Occipital lobe (tissue), 2 donors: Measurements from ENCODE around the gene TWIST1. TPM values are rescaled to one million over a fixed set of nuclear protein-coding genes. Genes with fewer than 3 reads are reported as not detected.

Source experiments
- DNase-seq: peaks from one replicate; lab custom pipeline; 2025; lab: John Stamatoyannopoulos, UW
- total RNA-seq: library from RNA; depleted of rRNA; stranded (reverse); fragments of >200 nt; gene quantifications from one replicate; pipeline ENCODE4 v1.2.3, GENCODE V29; 2014

The TWIST1 gene
- 0.62 TPM for total RNA-seq

DNA sequence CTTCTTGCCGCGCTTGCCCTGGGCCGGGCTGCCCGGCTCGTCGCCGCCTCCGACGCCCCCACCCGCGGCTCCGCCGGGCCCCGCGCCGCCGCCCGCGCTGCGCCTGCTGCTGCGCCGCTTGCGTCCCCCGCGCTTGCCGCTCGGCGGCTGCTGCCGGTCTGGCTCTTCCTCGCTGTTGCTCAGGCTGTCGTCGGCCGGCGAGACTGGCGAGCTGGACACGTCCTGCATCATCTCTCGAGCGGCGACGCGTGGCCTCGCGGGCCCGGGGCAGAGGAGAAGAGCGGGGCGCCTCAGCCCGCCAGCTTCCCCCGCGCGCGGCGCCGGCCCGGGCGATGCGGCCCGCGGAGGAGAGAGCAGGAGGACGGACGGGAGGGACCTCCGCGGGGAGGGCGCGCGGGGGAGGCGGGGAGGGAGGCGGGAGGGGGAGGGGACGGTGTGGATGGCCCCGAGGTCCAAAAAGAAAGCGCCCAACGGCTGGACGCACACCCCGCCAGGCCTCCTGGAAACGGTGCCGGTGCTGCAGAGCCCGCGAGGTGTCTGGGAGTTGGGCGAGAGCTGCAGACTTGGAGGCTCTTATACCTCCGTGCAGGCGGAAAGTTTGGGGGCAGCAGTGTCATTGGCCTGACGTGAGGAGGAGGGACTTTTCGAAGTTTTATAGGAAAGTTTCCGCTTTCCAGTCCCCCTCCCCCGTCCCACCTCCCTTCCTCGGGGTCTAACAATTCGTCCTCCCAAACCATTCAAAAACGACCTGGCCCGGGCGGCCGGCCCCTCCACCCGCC is at the start of gene TWIST1:
Gene TWIST1 (minus strand): TSS at position 546 of the 779 bp plus-strand sequence. CDS start 315 bp downstream, at position 231.
- DNase-seq = no peak

DNA sequence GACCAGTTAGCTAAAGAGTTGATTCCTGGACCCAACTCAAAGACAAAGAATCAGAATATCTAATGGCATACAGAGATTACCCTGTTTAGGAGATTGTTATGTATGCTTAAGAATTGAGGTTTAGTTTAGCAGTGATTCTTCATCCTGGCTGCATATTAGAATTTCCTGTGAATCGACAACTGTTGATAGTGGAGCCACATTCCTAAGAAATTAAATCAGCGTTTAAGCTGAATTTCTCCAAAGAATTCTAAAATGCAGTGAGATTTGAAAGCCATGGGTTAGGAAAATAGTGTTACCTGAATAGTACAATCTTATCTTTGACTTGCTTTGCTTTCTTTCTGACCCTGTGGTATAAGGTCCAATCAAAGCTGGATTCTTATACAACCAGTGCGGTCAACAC is 44.2 kb upstream of the TWIST1 start:
- DNase-seq = no peak

DNA sequence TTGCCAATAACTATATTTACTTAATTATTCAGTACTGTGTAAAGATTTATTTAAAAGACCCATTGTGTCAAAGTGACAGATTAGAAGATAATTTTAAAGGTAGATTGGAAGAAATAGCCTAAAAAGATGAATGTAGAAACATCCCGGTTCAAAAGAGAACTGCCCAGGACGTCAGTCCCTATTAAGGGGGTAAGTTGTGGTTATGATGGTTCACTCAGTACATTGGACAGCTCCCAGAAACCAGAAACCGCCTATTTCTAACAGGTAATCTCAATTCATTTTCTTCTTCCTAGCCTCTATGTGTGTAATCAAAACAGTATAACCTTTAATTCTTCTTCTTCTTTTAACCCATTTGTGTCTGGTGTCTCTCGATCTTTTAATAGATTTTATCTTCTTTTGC is 29.3 kb upstream of the TWIST1 start:
- no peak for DNase-seq

DNA sequence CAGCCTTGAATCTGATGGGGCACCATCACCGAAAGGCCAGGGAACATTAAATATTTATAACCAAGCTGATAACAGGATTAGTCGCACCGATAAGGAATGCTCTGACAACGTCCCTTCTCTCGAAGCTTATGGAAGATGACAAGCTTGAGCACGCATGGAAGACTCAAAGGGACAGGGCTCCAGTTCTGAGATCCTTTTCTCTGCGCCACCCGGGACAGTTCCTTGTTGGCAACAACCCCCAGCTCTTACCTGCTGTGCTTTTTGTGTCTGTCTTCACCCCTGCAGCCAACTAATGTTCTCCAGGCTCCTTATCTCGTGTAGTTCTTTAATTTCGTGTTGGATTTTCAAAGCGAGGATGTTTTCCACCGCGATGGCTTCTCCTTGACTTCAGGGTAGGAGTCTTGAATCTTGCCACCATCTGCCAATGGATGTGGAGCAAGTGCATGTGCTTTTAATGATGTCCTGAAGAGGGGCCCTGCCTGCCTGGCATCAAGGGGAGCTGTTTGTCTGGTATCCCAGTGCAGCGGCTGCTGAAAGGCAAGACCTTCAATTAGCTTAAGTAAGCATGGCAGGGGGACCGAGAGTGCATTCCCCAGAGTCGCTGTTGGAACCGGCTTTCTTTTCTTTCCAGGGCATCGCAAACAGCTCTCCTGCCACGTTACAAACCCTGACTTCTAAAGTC is 28.1 kb upstream of the TWIST1 start:
- DNase-seq = no peak

DNA sequence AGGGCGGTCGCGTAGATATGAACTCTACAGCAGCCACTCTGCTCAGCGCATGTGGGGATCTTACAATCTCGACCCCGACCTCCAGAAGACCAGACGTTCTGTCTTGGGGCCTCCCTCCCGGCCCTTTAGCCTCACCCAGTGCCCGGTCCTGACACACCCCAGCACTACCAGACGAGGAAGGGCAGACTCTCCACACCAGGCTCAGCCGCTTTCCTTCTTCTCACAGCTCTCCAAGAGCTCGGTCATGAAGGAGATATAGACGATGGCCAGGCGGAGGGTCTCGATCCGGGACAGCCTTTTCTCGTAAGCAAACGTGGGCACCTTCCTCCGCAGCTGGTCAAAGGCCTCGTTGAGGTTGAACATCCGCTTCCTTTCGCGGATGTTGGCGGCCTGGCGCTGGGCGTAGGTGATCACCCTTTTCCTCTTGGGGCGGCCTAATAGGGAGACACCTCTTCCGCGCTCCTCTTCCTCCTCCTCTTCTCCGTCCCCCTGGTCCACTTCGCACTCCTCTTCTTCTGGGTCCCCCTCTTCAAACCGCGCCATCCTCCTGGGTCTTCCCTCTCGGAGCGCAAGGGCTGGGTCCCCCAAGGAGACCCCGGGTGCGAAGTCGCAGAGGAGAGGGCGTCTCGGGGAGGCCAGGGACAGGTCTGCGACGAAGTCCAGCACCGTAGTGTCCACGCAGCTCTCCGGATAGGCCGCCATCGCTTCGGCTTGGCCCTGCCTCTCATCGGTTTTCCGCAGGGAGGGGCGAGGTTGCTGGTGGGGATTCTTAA is 27.4 kb upstream of the TWIST1 start, which contains the start of gene FERD3L:
Gene FERD3L (minus strand): TSS at position 761 of the 773 bp plus-strand sequence. CDS start 59 bp downstream, at position 702.
- DNase-seq = no peak

DNA sequence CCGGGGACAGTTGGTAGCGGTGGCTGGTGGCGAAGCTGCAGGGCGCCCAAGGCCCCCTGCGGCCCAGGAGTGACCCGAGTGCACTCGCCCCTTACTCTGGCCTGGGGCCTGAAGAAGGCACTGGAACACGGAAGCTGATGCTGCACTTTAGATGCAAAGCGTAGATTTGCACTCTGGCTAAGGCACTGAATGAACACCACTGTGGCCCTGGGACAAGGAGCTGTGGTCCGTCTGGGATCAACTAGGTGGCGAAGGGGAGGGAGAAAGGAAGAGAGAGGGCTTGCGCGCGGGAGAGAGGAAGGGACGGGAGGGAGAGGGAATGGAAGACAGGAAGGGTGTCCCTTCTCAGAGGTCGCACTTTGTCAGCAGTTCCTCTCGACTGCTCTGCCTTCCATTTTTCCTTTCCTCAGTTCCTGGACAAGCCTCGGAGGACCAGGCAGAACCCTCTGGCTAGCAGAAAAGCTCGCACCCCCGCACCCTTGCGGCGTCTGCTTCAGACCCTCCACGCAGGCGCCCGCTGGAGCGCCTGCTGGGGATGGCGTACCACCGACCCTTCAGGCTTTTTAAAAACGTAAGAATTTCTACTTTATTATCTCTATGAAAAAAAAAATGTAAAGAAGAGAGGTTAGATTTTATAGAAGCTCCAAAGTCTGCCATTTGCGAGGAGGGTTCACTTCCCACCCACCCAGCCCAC is 26.6 kb upstream of the TWIST1 start:
- no peak for DNase-seq

DNA sequence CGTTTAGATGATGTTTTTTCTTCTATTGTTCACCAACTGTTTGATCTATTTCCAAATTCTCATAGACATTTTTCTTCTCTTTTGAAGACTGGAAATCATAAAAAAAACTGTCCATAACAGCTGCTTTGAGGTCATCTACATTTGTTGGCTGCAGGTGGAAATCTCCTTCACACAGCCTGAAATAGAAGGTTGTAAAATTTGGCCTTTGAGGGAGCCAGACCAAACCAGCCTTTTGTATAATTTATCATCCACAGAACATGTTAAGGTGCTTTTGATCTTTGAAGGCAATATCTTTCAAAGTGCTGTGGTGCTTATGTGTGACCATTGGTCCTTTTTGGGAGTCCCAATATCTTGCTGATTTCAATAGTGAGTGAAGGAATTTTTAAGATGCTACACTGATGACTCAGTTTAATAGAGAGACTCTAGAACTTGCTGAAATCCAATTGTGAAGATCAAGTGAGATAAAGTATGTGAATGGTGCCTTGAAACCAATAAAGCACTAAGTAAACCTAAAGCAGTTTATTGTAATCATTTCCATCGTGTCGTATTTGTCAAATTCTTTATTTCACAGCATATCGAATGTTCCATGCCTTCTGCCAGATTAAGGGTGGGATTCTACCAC is 22.4 kb upstream of the TWIST1 start:
- DNase-seq = no peak

DNA sequence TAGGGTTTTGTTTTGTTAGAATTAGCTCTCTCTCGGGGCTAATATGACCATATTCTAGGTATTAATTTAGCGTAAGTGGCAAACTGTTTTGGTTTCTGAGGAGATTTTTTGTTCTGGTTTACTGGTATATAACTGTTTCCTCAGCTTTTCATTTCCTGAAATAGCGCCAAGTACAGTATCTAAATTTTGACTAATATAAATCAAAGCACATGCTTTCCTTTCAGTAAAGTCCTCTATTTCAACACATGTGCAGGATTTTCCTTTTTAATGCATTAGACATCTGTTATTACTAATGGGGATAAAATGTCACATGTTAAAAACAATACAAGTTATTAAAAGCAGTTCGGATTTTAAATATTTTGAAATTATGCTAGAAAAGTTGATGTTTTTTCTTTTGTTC is 16.4 kb upstream of the TWIST1 start:
- DNase-seq = no peak

DNA sequence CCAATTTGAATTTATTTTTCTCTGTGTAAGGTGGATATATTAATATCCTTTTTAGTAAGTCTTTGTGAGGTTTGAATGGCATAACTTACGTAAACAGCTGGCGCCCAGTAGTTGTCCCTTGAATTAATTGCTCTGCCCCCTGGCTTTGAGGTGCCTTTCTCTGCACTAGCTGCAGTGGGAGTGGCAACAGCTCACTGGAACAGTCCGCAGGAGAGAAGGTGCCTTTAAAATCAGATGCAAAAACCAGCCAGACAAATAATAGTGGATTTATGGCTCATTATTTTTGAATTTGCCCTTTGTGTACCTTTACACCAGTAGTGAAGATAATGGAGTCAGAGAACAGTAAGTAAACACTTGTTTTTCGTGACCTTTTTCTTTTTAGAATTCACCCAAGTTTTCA is 16.0 kb upstream of the TWIST1 start:
- no peak for DNase-seq

DNA sequence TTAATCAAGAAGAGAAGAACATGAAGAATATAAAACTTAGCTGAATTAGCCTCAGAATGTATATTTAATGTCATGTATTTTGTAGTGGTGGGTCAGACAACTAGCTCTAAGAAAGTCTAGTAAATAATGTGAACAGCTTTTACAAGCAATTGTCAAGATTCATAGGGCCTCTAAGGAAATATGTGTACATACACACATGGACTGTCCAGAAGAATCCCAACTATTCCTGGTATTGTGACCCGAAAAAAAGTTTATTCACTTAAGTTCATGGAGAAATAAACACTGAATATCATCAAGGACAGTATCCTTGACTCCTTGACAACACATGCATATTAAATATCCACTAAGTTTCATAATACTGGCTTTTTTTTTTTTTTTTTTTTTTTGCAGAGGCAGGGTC is 11.4 kb upstream of the TWIST1 start:
- DNase-seq = no peak

DNA sequence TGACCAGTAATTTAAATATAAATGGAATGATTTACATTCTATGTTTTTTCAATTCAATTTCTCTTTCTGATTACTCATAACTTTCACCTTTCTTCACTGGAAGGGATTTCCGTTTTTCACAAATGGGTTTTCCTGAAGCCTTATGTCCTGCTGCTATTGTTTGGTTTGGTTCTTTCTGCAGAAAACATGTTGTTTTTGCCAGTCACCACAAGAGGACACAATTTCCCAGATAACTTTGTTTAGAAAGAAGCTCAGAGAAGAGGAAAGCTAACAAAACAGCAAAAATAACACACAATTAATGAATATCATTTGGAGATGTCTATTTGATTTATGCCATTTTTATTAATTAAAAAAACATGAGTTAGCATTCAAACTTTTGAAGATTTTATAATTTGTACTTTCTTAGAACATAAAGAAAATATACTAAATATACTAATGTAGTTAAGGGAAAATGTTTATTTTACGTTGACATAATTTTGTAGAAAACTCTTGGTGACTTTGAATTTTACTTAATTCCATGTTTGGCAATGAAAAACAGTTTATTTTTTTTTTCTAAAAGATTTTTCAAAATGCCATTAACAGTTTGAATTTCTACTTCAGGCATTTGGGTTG is 4.6 kb upstream of the TWIST1 start:
- no peak for DNase-seq

DNA sequence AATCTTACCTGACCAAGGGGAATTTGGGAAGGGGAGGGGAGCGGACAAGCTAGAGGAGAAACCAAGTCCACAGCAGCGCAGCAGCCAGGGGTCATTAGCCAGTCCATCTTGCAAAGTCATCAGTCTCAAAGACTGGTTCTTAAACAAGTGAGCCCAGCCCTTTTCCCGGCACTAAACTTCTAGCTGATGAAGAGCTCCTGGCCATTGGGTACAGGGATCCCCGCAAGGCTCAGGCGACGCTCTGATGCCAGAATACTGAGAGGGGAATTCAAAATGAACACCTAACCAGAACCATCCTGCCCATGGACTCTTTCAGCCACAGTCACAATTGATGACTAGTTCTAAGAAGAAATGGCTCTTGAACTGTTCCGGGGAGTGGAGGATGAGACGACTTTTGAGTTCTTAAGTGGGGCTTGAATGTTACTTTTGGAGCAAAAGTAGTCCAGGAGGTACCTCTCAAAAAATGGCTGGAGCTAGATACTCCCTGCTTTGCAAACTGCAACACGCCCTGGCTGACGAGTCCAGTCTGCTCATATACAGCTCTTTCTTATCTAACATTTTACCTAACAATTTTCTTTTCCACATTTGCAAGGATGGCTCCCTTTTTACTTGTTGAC is 2.5 kb upstream of the TWIST1 start:
- DNase-seq = no peak

DNA sequence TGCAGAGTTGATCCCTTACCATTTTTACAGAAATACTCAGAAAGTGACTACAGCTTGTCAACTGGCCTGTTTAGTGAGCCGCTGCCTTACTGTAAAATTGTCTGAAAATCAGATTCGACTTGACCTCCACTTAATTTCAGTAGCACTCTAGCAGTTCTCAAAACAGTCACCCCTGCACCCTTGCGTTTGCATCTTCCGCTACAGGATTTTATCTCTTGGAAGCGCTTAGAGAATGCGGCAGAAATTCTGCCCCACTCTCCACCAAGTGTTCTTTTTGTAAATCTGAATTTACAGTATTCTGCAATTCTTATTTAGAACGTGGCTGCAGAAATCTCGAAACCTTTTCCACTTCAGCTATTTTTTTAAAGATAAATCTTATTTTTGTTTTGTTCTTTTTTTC is 1.9 kb upstream of the TWIST1 start:
- no peak for DNase-seq

DNA sequence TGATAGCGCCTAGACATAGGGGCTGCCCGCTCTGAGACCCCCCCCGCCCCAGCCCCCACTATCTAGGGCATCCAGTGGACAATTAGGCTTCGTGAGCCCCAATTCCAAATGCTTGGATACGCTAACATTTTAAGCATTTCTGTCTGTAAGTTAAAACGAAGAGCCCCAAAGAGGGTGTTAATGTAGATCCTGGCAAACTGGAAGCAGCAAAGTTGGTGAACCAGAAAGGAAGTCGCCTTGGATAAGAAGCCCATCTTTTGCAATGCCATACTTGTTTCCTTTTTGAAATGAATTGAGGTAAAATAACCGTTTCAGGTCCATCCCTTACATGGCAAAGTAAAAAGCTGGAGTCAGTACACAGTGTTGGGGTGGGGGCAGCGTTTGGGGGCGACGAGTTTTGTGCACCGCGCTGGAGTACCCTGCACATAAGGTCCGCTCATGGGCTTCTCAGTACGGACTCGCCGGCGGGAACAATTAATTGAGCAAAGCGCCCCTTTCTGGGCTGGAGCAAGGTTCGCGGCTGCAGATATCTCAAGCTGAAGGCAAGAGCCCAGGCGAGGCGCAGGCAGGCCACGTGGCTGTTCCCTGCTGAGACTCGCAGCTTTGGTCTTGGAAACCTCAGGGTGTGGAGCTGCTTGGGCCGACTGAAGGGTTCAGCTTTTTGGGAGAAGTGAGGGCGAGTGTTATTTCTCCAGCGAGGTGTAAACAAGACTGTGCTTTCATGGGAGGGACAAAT is 1.4 kb upstream of the TWIST1 start:
- no peak for DNase-seq

DNA sequence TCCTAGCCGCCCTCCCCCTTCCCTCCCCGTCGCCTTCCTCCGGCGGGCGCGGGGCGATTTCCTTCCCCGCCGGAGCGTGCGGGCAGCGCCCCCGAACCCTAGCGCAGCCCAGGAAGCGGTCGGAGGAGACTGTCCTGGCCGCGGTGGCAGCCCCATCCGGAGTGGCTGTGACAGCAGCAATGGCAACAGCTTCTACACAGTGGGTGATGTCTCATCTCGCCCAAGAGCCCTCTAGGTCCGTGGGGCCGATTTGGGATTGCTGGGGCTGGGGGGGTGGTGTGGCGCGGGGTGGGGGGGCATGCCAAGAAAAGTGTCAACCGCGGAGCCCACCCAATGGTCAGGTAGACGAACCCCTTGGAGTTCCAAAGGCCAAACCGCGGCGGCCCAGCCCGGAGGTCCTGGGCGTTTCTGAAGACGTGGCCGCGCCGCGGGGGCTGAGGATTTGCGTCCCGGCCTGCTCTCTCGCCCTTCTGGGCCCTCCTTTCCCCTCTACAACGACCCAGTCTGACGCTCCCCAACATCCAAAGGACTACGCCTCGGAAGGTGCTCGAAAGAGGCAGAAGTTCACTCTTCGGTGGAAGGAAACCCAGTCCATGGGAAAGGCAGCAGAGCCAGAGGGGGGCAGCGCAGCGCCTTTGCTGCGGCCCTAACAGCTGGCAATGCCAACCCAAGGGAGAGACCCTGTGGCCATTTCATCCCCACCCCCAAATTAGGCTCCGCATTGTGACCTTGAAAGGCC is 603 bp upstream of the TWIST1 start:
- DNase-seq = no peak

DNA sequence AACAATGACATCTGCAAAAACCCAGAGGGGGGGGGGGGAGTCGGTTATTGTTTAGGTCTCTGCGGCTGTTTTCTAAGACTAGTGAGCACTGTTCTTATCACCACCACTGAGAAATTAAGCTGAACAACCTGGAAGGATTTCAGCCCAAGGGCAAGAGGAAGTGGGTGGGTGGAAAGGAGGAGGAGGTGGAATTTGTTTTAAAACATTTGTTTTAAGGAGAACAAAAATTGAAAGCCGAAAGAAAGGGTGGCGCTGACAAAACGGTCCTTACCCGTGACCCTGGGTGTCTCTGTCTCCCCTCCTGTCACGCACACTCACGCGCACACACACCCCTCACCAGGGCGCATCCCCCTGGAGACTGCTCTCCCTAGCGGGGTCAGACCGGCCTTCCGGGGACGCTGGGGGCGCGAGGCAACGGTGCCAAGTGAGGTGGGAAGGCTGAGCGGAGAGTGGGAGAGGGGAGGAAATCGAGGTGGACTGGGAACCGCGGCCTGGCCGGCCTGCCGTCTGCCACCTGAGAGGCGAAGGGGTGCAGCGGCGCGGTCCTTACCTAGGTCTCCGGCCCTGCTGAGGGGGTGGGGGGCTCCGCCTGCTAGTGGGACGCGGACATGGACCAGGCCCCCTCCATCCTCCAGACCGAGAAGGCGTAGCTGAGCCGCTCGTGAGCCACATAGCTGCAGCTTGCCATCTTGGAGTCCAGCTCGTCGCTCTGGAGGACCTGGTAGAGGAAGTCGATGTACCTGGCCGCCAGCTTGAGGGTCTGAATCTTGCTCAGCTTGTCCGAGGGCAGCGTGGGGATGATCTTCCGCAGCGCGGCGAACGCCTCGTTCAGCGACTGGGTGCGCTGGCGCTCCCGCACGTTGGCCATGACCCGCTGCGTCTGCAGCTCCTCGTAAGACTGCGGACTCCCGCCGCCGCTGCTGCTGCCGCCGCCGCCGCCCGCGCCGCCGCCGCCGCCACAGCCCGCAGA is 1.0 kb downstream of the TWIST1 start:
- no peak for DNase-seq

DNA sequence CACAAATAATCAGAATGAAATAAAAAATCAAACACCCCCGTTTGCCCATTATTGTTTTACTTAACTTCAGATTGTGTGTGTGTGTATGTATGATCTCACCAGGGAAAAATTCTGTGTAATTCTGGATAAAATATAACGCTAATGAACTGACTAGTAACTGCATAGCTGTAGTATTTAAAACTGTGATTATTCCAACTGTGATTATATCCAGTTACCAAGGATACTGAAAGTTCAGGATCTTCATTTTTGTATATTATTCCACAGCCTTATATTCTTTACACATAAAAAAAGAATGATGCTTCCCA is 2.9 kb downstream of the TWIST1 start:
- DNase-seq = no peak
